Measurements from ENCODE around the gene TMEM192. TPM values are rescaled to one million over a fixed set of nuclear protein-coding genes. Genes with fewer than 3 reads are reported as not detected.

TMEM192 gene
- total RNA-seq = 10 to 100 TPM; 12.5 to 16.0 TPM

- H3K4me3 ChIP-seq = peak within 1 kb of the TSS; percentile 77
- DNase-seq = peak; percentile 97
- intact Hi-C loops (cut with DNase I) = no loop called here
- H3K9ac ChIP-seq (ENCODE audit: low read depth in 2 of 2, low read length in 2 of 2) = peak within 1 kb of the TSS; percentile 76 to 85
- peaks cover 4% of the 10 kb centered on the region for H3K4me1 ChIP-seq
- H3K27ac ChIP-seq = peak within 1 kb of the TSS; percentile 59
- H3K27me3 ChIP-seq = no peaks in the 10 kb centered on the region
- TF ChIP-seq, protein P1, sequence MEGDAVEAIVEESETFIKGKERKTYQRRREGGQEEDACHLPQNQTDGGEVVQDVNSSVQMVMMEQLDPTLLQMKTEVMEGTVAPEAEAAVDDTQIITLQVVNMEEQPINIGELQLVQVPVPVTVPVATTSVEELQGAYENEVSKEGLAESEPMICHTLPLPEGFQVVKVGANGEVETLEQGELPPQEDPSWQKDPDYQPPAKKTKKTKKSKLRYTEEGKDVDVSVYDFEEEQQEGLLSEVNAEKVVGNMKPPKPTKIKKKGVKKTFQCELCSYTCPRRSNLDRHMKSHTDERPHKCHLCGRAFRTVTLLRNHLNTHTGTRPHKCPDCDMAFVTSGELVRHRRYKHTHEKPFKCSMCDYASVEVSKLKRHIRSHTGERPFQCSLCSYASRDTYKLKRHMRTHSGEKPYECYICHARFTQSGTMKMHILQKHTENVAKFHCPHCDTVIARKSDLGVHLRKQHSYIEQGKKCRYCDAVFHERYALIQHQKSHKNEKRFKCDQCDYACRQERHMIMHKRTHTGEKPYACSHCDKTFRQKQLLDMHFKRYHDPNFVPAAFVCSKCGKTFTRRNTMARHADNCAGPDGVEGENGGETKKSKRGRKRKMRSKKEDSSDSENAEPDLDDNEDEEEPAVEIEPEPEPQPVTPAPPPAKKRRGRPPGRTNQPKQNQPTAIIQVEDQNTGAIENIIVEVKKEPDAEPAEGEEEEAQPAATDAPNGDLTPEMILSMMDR (IDR thresholded peaks at IDR 0.05) = no peak
- H3K36me3 ChIP-seq = no peaks in the 10 kb centered on the region
- no peaks in the 10 kb centered on the region for H3K9me3 ChIP-seq
These were observed at the start of gene TMEM192 for GRCh38 chr4:165112368-165113121. Gene TMEM192 (minus strand): TSS chr4:165112860. CDS start chr4:165112773, 87 bp downstream.

DNA sequence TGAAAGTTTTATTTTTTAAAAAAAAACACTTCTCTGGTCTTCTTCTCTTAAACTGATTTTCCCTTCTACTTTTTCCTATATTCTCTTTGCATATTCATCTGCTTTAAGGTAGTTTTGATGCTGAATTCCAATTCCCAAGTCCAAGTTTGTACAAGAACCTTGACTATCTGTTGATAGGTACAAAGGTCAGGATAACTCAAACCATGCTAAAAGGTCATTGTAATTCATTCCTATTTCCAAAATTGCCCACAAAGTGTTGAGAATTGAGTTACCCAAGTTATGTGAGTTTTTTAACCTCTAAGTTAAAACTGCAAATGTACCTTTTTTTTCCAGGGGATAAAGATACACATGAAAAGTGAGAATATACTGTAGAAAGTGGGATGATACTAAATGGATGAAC lies 46.1 kb upstream of the TMEM192 start:
- H3K36me3 ChIP-seq = no peaks in the 10 kb centered on the region
- H3K27ac ChIP-seq = no peak overlapping the region
- DNase-seq = no peak
- intact Hi-C loops (cut with DNase I) = no loop called here
- H3K9ac ChIP-seq (ENCODE audit: low read depth in 2 of 2, low read length in 2 of 2) = no peak overlapping the region
- TF ChIP-seq, protein P1 (IDR thresholded peaks at IDR 0.05) = no peak
- H3K4me1 ChIP-seq = no peaks in the 10 kb centered on the region
- H3K9me3 ChIP-seq = no peaks in the 10 kb centered on the region
- no peak overlapping the region for H3K4me3 ChIP-seq
- no peaks in the 10 kb centered on the region for H3K27me3 ChIP-seq

- Histone ChIP-seq H3K4me3 (no peak overlapping the region), H3K9me3 (no peaks in the 10 kb centered on the region), H3K36me3 (no peaks in the 10 kb centered on the region), H3K27ac (no peak overlapping the region), H3K4me1 (no peaks in the 10 kb centered on the region), H3K27me3 (no peaks in the 10 kb centered on the region), H3K9ac (ENCODE audit: low read depth in 2 of 2, low read length in 2 of 2) (no peak overlapping the region)
- DNase-seq = no peak
- intact Hi-C loops (cut with DNase I) = no loop called here
- TF ChIP-seq, protein P1 (IDR thresholded peaks at IDR 0.05) = no peak
These were observed 44.2 kb upstream of the TMEM192 start for GRCh38 chr4:165156906-165157305.

GRCh38 chr4:165154482-165154881 lies 41.8 kb upstream of the TMEM192 start:
- no peaks in the 10 kb centered on the region for H3K4me1 ChIP-seq
- no peaks in the 10 kb centered on the region for H3K9me3 ChIP-seq
- no peak overlapping the region for H3K9ac ChIP-seq (ENCODE audit: low read depth in 2 of 2, low read length in 2 of 2)
- TF ChIP-seq, protein P1 (IDR thresholded peaks at IDR 0.05) = no peak
- no peak for DNase-seq
- H3K27me3 ChIP-seq = no peaks in the 10 kb centered on the region
- no peak overlapping the region for H3K27ac ChIP-seq
- no peak overlapping the region for H3K4me3 ChIP-seq
- intact Hi-C loops (cut with DNase I) = no loop called here
- no peaks in the 10 kb centered on the region for H3K36me3 ChIP-seq

DNA sequence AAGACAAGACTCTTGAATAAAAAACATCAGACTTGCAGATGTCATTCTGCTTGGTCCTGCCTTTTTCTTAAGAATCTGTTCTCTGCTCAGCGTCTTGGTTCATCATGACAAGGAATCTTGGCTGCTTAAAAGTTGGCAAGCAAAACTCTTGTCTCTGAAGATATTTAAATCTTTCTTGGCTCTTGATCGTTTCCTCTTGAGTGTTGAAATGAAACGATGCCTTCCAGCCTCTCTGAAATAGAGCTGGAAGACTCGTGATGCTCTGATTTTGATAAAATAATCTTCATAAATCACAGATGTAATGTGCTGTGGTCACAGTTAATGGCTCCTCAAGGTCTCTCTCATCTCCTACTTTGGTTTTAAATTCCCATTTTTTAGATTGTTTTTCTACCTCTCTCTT lies 39.9 kb upstream of the TMEM192 start:
- no peaks in the 10 kb centered on the region for H3K27me3 ChIP-seq
- no peak overlapping the region for H3K27ac ChIP-seq
- no peaks in the 10 kb centered on the region for H3K4me1 ChIP-seq
- intact Hi-C loops (cut with DNase I) = no loop called here
- DNase-seq = no peak
- H3K4me3 ChIP-seq = no peak overlapping the region
- no peaks in the 10 kb centered on the region for H3K9me3 ChIP-seq
- TF ChIP-seq, protein P1 (IDR thresholded peaks at IDR 0.05) = no peak
- H3K36me3 ChIP-seq = no peaks in the 10 kb centered on the region
- no peak overlapping the region for H3K9ac ChIP-seq (ENCODE audit: low read depth in 2 of 2, low read length in 2 of 2)

Measured in colonic mucosa (tissue), 4 donors.